ENCODE results near the gene LGMN.
"Not testable (repeated sequence)": the region's sequence is repeated elsewhere in the genome, so short reads cannot be mapped to it uniquely, and the experiment has no call there.

DNA sequence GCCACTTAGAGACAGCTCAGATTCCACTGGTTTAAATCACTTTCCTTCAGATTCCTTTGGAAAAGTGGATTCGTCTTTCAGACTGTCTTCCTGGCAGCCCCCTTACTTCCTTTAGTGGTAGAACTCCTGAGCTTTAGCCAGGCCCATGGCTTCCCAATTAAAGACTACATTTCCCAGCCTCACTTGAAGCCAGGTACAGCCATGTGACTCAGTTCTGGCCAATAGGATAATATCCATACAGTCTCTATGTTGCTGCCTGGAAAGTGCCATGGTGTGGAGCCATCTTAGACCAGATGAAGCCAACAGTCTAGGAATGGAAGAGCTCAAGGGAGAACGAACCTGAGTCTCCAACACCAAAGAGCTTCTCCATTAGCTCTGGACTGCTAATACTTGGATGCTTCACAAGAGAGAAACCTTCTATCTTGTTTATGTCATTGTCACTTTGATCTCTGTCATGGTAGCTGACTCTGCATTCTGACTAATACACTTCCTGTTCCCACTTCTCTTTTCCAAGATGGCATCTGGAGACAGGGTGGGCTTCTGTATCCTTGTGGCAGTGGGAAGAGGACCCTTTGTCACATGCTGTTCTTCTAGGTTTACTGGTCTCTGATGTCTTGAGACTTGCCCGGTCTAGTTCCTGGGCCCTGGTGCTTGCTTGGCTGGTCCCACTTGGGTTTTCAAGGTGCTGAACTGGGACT is 30.6 kb upstream of the LGMN start:
- not testable (repeated sequence) for TF ChIP-seq EZH2phosphoT487 (IDR thresholded peaks at IDR 0.05; ENCODE audit: insufficient read depth, low read depth); EZH2 (IDR thresholded peaks at IDR 0.05; ENCODE audit: insufficient read depth, poor library complexity, severe bottlenecking)

Data from GM23248 (cell line).